BLaER1 treated with 17β-estradiol and CSF1 and Interleukin-3, amounts not matched to agents 10 nM and 100 nM (cell line): ENCODE results near the gene SYP.

Experiments used
- H3K27ac ChIP-seq, 11 experiments: shearing (Covaris generic); formaldehyde crosslinking; 2 replicates each; pipeline ENCODE4 v1.8.1; 2022
- H3K27me3 ChIP-seq, 11 experiments: shearing (Covaris generic); formaldehyde crosslinking; 2 replicates each; pipeline ENCODE4 v1.8.1; 2022
- H3K36me3 ChIP-seq, 11 experiments: shearing (Covaris generic); formaldehyde crosslinking; 2 replicates each; pipeline ENCODE4 v1.8.1; 2022
- H3K4me1 ChIP-seq, 10 experiments: shearing (Covaris generic); formaldehyde crosslinking; 2 replicates each; pipeline ENCODE4 v1.8.1; 2022
- H3K4me2 ChIP-seq, 11 experiments: shearing (Covaris generic); formaldehyde crosslinking; 2 replicates each; pipeline ENCODE4 v1.8.1; 2022
- H3K4me3 ChIP-seq, 10 experiments: shearing (Covaris generic); formaldehyde crosslinking; 2 replicates each; pipeline ENCODE4 v1.8.1; 2022
- H3K9ac ChIP-seq, 11 experiments: shearing (Covaris generic); formaldehyde crosslinking; 2 replicates each; pipeline ENCODE4 v1.8.1; 2022
- H3K9me3 ChIP-seq, 11 experiments: shearing (Covaris generic); formaldehyde crosslinking; replicated peaks in 1 of 11; 2 replicates each; pipeline ENCODE4 v1.8.1; 2022
- H4K20me1 ChIP-seq, 11 experiments: shearing (Covaris generic); formaldehyde crosslinking; 2 replicates each; pipeline ENCODE4 v1.8.1; 2022
- Cebpa-rat ChIP-seq, 11 experiments: shearing (Covaris generic); IDR thresholded peaks; 2 replicates each; pipeline ENCODE4 v1.8.1; 2022

Gene SYP

GRCh38 chrX:49230500-49231232, 30.7 kb upstream of the SYP start:
- Histone ChIP-seq H3K9ac (no peak overlapping the region), H3K36me3 (no peaks in the 10 kb centered on the region), H3K4me3 (peak overlapping the region in 1 of 10 experiments; percentile 11; a peak in 1 of 20 replicates), H3K4me1 (peaks cover 0 to 6% (median 0%) of the 10 kb centered on the region in 10 experiments; a peak in 1 of 20 replicates), H3K4me2 (peak overlapping the region in 5 of 11 experiments; percentile 11 to 43 (median 35); a peak in 7 of 22 replicates), H3K27me3 (peaks cover 0 to 29% (median 11%) of the 10 kb centered on the region in 11 experiments; a peak in 14 of 22 replicates), H3K27ac (no peak overlapping the region), H3K9me3 (peaks cover 0 to 28% (median 7%) of the 10 kb centered on the region in 11 experiments; a peak in 11 of 22 replicates), H4K20me1 (no peaks in the 10 kb centered on the region)
- TF ChIP-seq Cebpa-rat (IDR thresholded peaks at IDR 0.05) = no peak

DNA sequence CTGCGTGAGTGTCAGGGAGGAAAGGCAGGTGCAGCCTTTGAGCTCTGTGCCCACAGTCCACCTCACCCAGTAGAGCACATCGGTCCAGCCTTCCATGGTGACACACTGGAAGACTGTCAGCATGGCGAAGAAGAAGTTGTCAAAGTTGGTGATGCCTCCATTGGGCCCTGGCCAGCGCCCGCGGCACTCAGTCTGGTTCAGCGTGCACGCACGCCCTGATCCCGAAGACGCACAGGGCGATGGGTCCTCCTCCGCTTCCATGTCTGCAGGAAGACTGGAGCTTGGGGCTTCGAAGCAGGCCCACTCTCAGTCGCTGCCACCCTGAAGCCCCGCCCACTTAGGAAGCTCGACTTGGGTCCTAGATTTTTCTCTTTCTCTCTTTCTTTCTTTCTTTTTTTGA, 28.2 kb upstream of the SYP start:
- peaks cover 0 to 6% (median 0%) of the 10 kb centered on the region in 10 experiments; a peak in 1 of 20 replicates for H3K4me1 ChIP-seq
- no peak overlapping the region for H3K9ac ChIP-seq
- no peaks in the 10 kb centered on the region for H4K20me1 ChIP-seq
- no peaks in the 10 kb centered on the region for H3K36me3 ChIP-seq
- H3K9me3 ChIP-seq = peaks cover 0 to 28% (median 7%) of the 10 kb centered on the region in 11 experiments; a peak in 10 of 22 replicates
- H3K4me2 ChIP-seq = no peak overlapping the region
- H3K4me3 ChIP-seq = no peak overlapping the region
- no peak overlapping the region for H3K27ac ChIP-seq
- H3K27me3 ChIP-seq = peaks cover 7 to 47% (median 27%) of the 10 kb centered on the region in 11 experiments; a peak in 17 of 22 replicates
- TF ChIP-seq Cebpa-rat (IDR thresholded peaks at IDR 0.05) = no peak

DNA sequence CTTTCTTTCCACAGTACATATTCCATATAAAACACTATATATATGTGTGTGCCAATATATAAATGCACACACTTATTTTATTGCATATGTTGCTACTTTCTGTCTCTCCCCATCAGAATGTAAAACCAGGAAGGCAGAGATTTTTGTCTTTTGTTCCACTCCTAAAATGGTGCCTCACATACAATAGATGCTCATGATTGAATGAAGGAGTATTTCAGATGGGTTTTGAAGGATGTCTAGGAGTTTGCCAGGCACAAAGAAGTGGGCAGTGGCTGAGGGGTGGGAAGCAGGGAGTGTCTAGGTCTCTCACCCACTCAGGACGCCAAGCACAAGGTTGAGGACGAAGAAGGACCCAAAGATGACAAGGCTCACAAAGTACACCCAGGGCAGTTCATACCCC, 27.7 kb upstream of the SYP start:
- H3K9me3 ChIP-seq = peaks cover 0 to 28% (median 7%) of the 10 kb centered on the region in 11 experiments; a peak in 10 of 22 replicates
- H3K9ac ChIP-seq = no peak overlapping the region
- H3K27me3 ChIP-seq = peaks cover 7 to 52% (median 31%) of the 10 kb centered on the region in 11 experiments; a peak in 19 of 22 replicates
- TF ChIP-seq Cebpa-rat (IDR thresholded peaks at IDR 0.05) = no peak
- H3K27ac ChIP-seq = no peak overlapping the region
- H3K4me3 ChIP-seq = no peak overlapping the region
- H3K4me2 ChIP-seq = no peak overlapping the region
- H4K20me1 ChIP-seq = no peaks in the 10 kb centered on the region
- H3K4me1 ChIP-seq = peaks cover 0 to 6% (median 0%) of the 10 kb centered on the region in 10 experiments; a peak in 1 of 20 replicates
- no peaks in the 10 kb centered on the region for H3K36me3 ChIP-seq

- H3K4me1 ChIP-seq = peaks cover 0 to 6% (median 0%) of the 10 kb centered on the region in 10 experiments; a peak in 1 of 20 replicates
- peaks cover 7 to 59% (median 34%) of the 10 kb centered on the region in 11 experiments; a peak in 19 of 22 replicates for H3K27me3 ChIP-seq
- H3K27ac ChIP-seq = no peak overlapping the region
- TF ChIP-seq Cebpa-rat (IDR thresholded peaks at IDR 0.05) = no peak
- no peak overlapping the region for H3K4me3 ChIP-seq
- no peak overlapping the region for H3K9ac ChIP-seq
- H3K9me3 ChIP-seq = peaks cover 0 to 28% (median 7%) of the 10 kb centered on the region in 11 experiments; a peak in 10 of 22 replicates
- H3K4me2 ChIP-seq = no peak overlapping the region
- H4K20me1 ChIP-seq = no peaks in the 10 kb centered on the region
- H3K36me3 ChIP-seq = no peaks in the 10 kb centered on the region
Measured at GRCh38 chrX:49226946-49227345, 27.0 kb upstream of the SYP start.

GRCh38 chrX:49225858-49226257, 25.9 kb upstream of the SYP start:
- Histone ChIP-seq H3K4me3 (no peak overlapping the region), H3K4me1 (peaks cover 0 to 6% (median 0%) of the 10 kb centered on the region in 10 experiments; a peak in 1 of 20 replicates)
- no peak for TF ChIP-seq Cebpa-rat (IDR thresholded peaks at IDR 0.05)

GRCh38 chrX:49221868-49222267, 21.9 kb upstream of the SYP start:
- no peak for TF ChIP-seq Cebpa-rat (IDR thresholded peaks at IDR 0.05)
- H4K20me1 ChIP-seq = peaks cover 0 to 12% (median 0%) of the 10 kb centered on the region in 11 experiments; a peak in 1 of 22 replicates
- no peaks in the 10 kb centered on the region for H3K9me3 ChIP-seq
- peaks cover 0 to 4% (median 0%) of the 10 kb centered on the region in 10 experiments; a peak in 1 of 20 replicates for H3K4me1 ChIP-seq
- H3K4me2 ChIP-seq = no peak overlapping the region
- no peak overlapping the region for H3K4me3 ChIP-seq
- H3K27me3 ChIP-seq = peaks cover 14 to 81% (median 47%) of the 10 kb centered on the region in 11 experiments; a peak in 18 of 22 replicates
- H3K27ac ChIP-seq = no peak overlapping the region
- H3K9ac ChIP-seq = no peak overlapping the region
- H3K36me3 ChIP-seq = no peaks in the 10 kb centered on the region

More at GRCh38 chrX:49225858-49226257, 25.9 kb upstream of the SYP start:
- Histone ChIP-seq H4K20me1 (no peaks in the 10 kb centered on the region), H3K36me3 (no peaks in the 10 kb centered on the region), H3K27ac (no peak overlapping the region), H3K9me3 (peaks cover 0 to 21% (median 3%) of the 10 kb centered on the region in 11 experiments; a peak in 9 of 22 replicates), H3K27me3 (peaks cover 12 to 57% (median 37%) of the 10 kb centered on the region in 11 experiments; a peak in 18 of 22 replicates), H3K4me2 (no peak overlapping the region), H3K9ac (no peak overlapping the region)

DNA sequence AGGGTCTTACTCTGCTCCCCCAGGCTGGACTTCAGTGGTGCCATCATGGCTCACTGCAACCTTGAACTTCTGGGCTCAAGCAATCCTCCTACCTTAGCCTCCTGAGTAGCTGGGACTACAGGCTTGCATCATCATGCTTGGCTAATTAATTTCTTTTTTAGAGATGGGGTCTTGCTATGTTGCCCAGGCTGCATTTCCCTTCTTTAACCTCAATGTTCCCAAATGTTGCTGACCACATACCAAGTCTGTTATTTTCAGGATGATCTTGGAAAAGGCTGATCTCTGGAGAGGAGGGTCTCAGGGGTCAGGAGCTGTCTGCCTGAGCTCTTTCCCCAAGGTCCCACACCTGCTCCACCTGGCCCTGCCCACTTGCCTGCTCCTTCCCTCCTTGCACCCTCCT, 20.1 kb upstream of the SYP start:
- H3K4me2 ChIP-seq = no peak overlapping the region
- H3K4me1 ChIP-seq = peaks cover 0 to 4% (median 0%) of the 10 kb centered on the region in 10 experiments; a peak in 1 of 20 replicates
- peaks cover 14 to 83% (median 41%) of the 10 kb centered on the region in 11 experiments; a peak in 18 of 22 replicates for H3K27me3 ChIP-seq
- H4K20me1 ChIP-seq = peaks cover 0 to 12% (median 0%) of the 10 kb centered on the region in 11 experiments; a peak in 1 of 22 replicates
- H3K9me3 ChIP-seq = no peaks in the 10 kb centered on the region
- TF ChIP-seq Cebpa-rat (IDR thresholded peaks at IDR 0.05) = no peak
- H3K9ac ChIP-seq = no peak overlapping the region
- no peak overlapping the region for H3K27ac ChIP-seq
- H3K4me3 ChIP-seq = no peak overlapping the region
- no peaks in the 10 kb centered on the region for H3K36me3 ChIP-seq

DNA sequence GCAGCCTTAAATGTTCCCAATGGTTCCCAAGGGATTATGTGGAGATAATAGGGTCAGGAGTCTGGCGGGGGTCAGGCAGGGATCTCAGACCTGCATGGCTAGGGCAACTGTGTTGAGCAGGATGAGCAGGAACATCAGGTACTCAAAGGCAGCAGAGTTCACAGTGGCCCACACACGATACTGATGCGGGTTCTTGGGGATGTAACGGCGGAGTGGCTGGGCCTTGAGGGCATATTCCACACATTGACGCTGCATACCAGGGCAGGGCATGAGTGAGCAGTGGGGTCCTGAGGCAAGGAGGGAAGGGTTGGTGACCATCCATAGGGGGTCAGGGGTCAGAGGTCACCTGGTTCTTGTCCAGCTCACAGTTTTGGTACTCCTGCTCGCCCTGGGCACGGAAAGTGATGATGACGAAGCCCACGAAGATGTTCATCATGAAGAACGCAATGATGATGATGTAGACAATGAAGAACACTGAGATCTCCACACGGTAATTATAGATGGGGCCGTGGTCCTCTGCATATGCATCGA, 15.1 kb upstream of the SYP start:
- Histone ChIP-seq H3K36me3 (no peaks in the 10 kb centered on the region), H3K4me2 (no peak overlapping the region), H3K27ac (no peak overlapping the region), H3K9me3 (peaks cover 0 to 5% (median 0%) of the 10 kb centered on the region in 11 experiments; a peak in 3 of 22 replicates), H3K4me3 (no peak overlapping the region), H3K9ac (no peak overlapping the region), H3K27me3 (peaks cover 4 to 90% (median 58%) of the 10 kb centered on the region in 11 experiments; a peak in 16 of 22 replicates), H3K4me1 (peaks cover 0 to 4% (median 0%) of the 10 kb centered on the region in 10 experiments; a peak in 1 of 20 replicates), H4K20me1 (peaks cover 0 to 8% (median 0%) of the 10 kb centered on the region in 11 experiments; a peak in 3 of 22 replicates)
- TF ChIP-seq Cebpa-rat (IDR thresholded peaks at IDR 0.05) = no peak

- Histone ChIP-seq H3K4me3 (no peak overlapping the region), H3K36me3 (no peaks in the 10 kb centered on the region), H3K4me1 (peaks cover 0 to 2% (median 0%) of the 10 kb centered on the region in 10 experiments; a peak in 1 of 20 replicates), H4K20me1 (peaks cover 0 to 6% (median 0%) of the 10 kb centered on the region in 11 experiments; a peak in 3 of 22 replicates), H3K9me3 (peaks cover 0 to 5% (median 0%) of the 10 kb centered on the region in 11 experiments; a peak in 3 of 22 replicates), H3K27ac (no peak overlapping the region), H3K9ac (no peak overlapping the region), H3K27me3 (peaks cover 4 to 91% (median 60%) of the 10 kb centered on the region in 11 experiments; a peak in 16 of 22 replicates), H3K4me2 (no peak overlapping the region)
- no peak for TF ChIP-seq Cebpa-rat (IDR thresholded peaks at IDR 0.05)
Measured at GRCh38 chrX:49214416-49214815, 14.4 kb upstream of the SYP start.
